H1 (cell line): Measurements from ENCODE around the gene VIM. TPM values are rescaled to one million over a fixed set of nuclear protein-coding genes. Genes with fewer than 3 reads are reported as not detected.
A peak's percentile ranks its signal among the peaks of the same experiment; 100 is the strongest.

ENCODE experiments used
- CHD2 ChIP-seq: IDR thresholded peaks from 2 replicates; pipeline ENCODE4 v1.6.1; 2012; ENCODE audit warnings: low read length, improper control_type of control experiment
- EP300 ChIP-seq, 2 experiments: IDR thresholded peaks; 1 replicate in 1 of 2; 2 replicates in 1 of 2; pipeline ENCODE4 v1.6.1; 2011 to 2012; ENCODE audit warnings: low read depth in 2 of 2, low read length in 2 of 2, mild to moderate bottlenecking in 2 of 2, borderline replicate concordance in 1 of 2, inconsistent platforms in 1 of 2, moderate library complexity in 1 of 2
- JUN ChIP-seq: IDR thresholded peaks from 2 replicates; pipeline ENCODE4 v1.6.1; 2011; ENCODE audit warnings: low read depth, mild to moderate bottlenecking, improper control_type of control experiment, low read length
- RAD21 ChIP-seq, 2 experiments: IDR thresholded peaks in 1 of 2; conservative IDR thresholded peaks in 1 of 2; 2 replicates each; pipeline ENCODE4 v1.6.1; 2011; ENCODE audit warnings: low read depth in 2 of 2, low read length in 2 of 2, improper control_type of control experiment in 1 of 2, inconsistent platforms in 1 of 2, mild to moderate bottlenecking in 1 of 2, moderate library complexity in 1 of 2
- YY1 ChIP-seq: IDR thresholded peaks from 2 replicates; pipeline ENCODE4 v1.6.1; 2011; ENCODE audit warnings: low read depth, mild to moderate bottlenecking, low read length
- polyA plus RNA-seq, 7 experiments: library from polyadenylated mRNA; depleted of rRNA in 3 of 7; stranded (reverse) in 5 of 7; unstranded in 2 of 7; fragments of >200 nt in 5 of 7; fragments of 200-250 nt in 2 of 7; gene quantifications; 1 replicate in 5 of 7; 2 replicates in 1 of 7; 4 replicates in 1 of 7; pipeline versions ENCODE4 v1.2.1 to v1.2.3, GENCODE V29; 2011 to 2013; ENCODE audit warnings: missing spikeins in 2 of 7, mixed read lengths in 2 of 7
- total RNA-seq: library from RNA; stranded (reverse); fragmentation: NEBNext Ultra II Directional; extraction: Animal tissue kit (Norgen Biotek cat#: 25700); gene quantifications from 2 replicates; pipeline ENCODE4 v1.2.1, GENCODE V29; 2021

The VIM gene
- total and polyA plus RNA-seq, 2 of the 8 experiments (the other 6 are each of a cell fraction or from before 2014, with no cell fraction given): 347 to 372 TPM

GRCh38 chr10:17257466-17258321 is 29.7 kb downstream of the VIM start (continued):
- TF ChIP-seq EP300 (IDR thresholded peaks at IDR 0.05; ENCODE audit: borderline replicate concordance in 1 of 2, low read depth in 2 of 2, low read length in 2 of 2) (no peak), CHD2 (no peak), JUN (no peak), RAD21 (IDR thresholded peaks at IDR 0.05 in 1 of 2, conservative IDR thresholded peaks at IDR 0.05 in 1 of 2; ENCODE audit: low read depth in 2 of 2, low read length in 2 of 2) (peak; percentile 95 to 96), YY1 (peak; percentile 67; the same call in 1 of the 2 replicates)
